Calu3 (cell line): ENCODE data around the gene SH2D4B. TPM values are rescaled to one million over a fixed set of nuclear protein-coding genes. Genes with fewer than 3 reads are reported as not detected.
A peak's percentile ranks its signal among the peaks of the same experiment; 100 is the strongest.

Experiments used
- BruUV-seq: library from RNA; stranded (reverse); fragments of 400-500 nt; replicated peaks from 2 replicates; lab custom pipeline; 2021; lab: Mats Ljungman, UMichigan
- CTCF ChIA-PET: fragments of 300-600 bp; sonication (Branson Sonifier 250); formaldehyde crosslinking; loops from one replicate; lab custom pipeline; 2022; ENCODE audit warnings: antibody characterized with exemption; lab: Charles Lee
- DNase-seq: peaks from one replicate; pipeline ENCODE4 v3.0.0; 2022
- H3K27ac Mint-ChIP-seq: one replicate; pipeline ENCODE4 v1.8.0; 2022; ENCODE audit warnings: mixed read lengths; ENCODE audit not compliant: unreplicated experiment
- H3K27me3 Mint-ChIP-seq: one replicate; pipeline ENCODE4 v1.8.0; 2022; ENCODE audit warnings: mixed read lengths; ENCODE audit not compliant: unreplicated experiment
- H3K36me3 Mint-ChIP-seq: one replicate; pipeline ENCODE4 v1.8.0; 2022; ENCODE audit warnings: mild to moderate bottlenecking, moderate library complexity, mixed read lengths; ENCODE audit not compliant: insufficient read depth, unreplicated experiment
- H3K4me1 Mint-ChIP-seq: one replicate; pipeline ENCODE4 v1.8.0; 2022; ENCODE audit warnings: mild to moderate bottlenecking, low read depth, mixed read lengths; ENCODE audit not compliant: unreplicated experiment
- H3K4me3 Mint-ChIP-seq: one replicate; pipeline ENCODE4 v1.8.0; 2022; ENCODE audit warnings: mild to moderate bottlenecking, low read depth, moderate library complexity, mixed read lengths; ENCODE audit not compliant: unreplicated experiment
- H3K9me3 Mint-ChIP-seq: one replicate; pipeline ENCODE4 v1.8.0; 2022; ENCODE audit warnings: low read depth, mixed read lengths; ENCODE audit not compliant: unreplicated experiment
- CTCF ChIP-seq: fragments of 200-600 bp; IDR thresholded peaks from one replicate; pipeline ENCODE4 v1.8.0; 2022; ENCODE audit warnings: antibody characterized with exemption; ENCODE audit not compliant: unreplicated experiment
- intact Hi-C: fragments of 100-400 bp; cut with micrococcal nuclease; formaldehyde crosslinking; loops from one replicate; pipeline ENCODE4 v1.10.0; 2022; ENCODE audit not compliant: unreplicated experiment
- total RNA-seq: library from RNA; stranded (reverse); gene quantifications from 2 replicates; pipeline ENCODE4 v1.2.3, GENCODE V29; 2022

The SH2D4B gene
- total RNA-seq, 1 experiment from 2014 or later, result not detected

DNA sequence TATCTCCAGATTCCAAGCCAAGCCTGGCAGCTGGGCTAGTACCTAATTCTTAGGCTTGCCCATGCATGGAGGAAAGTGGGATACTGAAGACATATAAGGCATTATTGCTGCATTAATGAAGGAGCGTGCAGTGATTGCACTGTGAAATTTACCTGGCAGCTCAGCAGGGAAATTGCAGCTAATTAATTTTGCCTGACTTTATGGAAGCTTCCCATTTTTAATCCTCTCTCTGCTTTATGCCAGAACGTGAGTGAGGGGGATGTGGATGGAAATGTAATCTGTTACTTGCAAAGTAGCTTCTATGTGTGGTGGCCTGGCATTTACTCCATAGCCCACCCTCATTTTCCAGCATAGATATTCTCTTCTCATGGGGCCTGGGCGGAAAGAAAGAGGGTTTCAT, 134.9 kb downstream of the SH2D4B start:
- no peaks in the 10 kb centered on the region for H3K9me3 Mint-ChIP-seq
- H3K4me3 Mint-ChIP-seq, result no peak overlapping the region
- no TSS peak for BruUV-seq
- CTCF ChIA-PET, result interaction anchor here (1.3 to 3.0 kb wide), 2 partner anchors 8 to 10 kb away, joined by 4 to 8 read pairs; no protein-coding TSS in a partner anchor
- TF ChIP-seq CTCF, result no peak
- H3K36me3 Mint-ChIP-seq, result no peaks in the 10 kb centered on the region
- intact Hi-C loops, result no loop called here
- H3K27me3 Mint-ChIP-seq, result peaks cover 56% of the 10 kb centered on the region
- no peaks in the 10 kb centered on the region for H3K4me1 Mint-ChIP-seq
- DNase-seq, result no peak
- H3K27ac Mint-ChIP-seq, result no peak overlapping the region

DNA sequence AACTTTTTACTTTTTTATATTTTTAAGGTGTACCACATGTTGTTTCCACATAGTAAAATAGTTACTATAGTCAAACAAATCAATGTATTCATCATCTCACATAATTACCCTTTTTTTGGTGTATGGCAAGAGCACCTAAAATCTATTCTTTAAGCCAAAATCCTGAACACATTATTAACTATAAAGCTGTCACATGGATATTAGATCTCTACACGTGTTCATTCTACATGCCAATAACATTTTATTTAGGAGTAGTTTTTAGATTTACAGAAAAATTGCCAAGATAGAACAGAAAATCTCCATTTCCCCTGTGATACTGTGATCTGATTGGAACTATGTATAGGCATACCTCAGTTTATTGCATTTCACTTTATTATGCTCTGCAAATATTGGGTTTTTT, 137.1 kb downstream of the SH2D4B start:
- CTCF ChIA-PET, result no interaction called here
- BruUV-seq, result no TSS peak
- Mint-ChIP-seq H3K9me3 (no peaks in the 10 kb centered on the region), H3K4me1 (no peaks in the 10 kb centered on the region), H3K36me3 (no peaks in the 10 kb centered on the region), H3K4me3 (no peak overlapping the region), H3K27ac (no peak overlapping the region), H3K27me3 (peaks cover 40% of the 10 kb centered on the region)
- no peak for DNase-seq
- no peak for TF ChIP-seq CTCF
- intact Hi-C loops, result no loop called here

DNA sequence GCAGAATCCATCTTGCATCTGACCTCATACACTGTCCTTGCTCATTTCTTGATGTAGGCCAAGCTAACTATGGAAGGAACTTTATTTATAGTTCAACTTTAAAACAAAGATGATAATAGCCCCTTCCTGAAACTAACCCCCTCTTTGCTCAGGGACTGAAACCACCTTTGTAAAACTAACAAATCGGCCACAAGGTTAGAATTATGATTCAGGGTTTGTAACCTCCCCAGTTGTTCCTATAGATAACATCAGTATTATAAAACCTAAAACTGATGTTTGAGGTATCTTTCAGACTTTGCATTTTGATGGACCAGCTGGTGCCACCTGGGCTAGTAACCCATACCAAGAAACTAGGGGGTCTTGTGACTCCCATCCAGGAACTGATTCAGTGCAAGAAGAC, 143.4 kb downstream of the SH2D4B start:
- Mint-ChIP-seq H3K27me3 (peaks cover 10% of the 10 kb centered on the region), H3K36me3 (no peaks in the 10 kb centered on the region), H3K27ac (no peak overlapping the region), H3K9me3 (no peaks in the 10 kb centered on the region), H3K4me3 (no peak overlapping the region), H3K4me1 (peaks cover under 1% of the 10 kb centered on the region)
- no TSS peak for BruUV-seq
- no peak for TF ChIP-seq CTCF
- DNase-seq, result no peak
- intact Hi-C loops, result no loop called here
- CTCF ChIA-PET, result no interaction called here

GRCh38 chr10:80684259-80684658, 146.6 kb downstream of the SH2D4B start:
- Mint-ChIP-seq H3K4me1 (peaks cover 8% of the 10 kb centered on the region), H3K36me3 (no peaks in the 10 kb centered on the region), H3K9me3 (no peaks in the 10 kb centered on the region), H3K27ac (no peak overlapping the region), H3K27me3 (peaks cover 4% of the 10 kb centered on the region), H3K4me3 (no peak overlapping the region)
- CTCF ChIA-PET, result no interaction called here
- no peak for TF ChIP-seq CTCF
- peak; percentile 29 for DNase-seq
- BruUV-seq, result no TSS peak
- intact Hi-C loops, result no loop called here
